ENCODE results near the gene GOLGA6L10.
"Not testable (repeated sequence)": the region's sequence is repeated elsewhere in the genome, so short reads cannot be mapped to it uniquely, and the experiment has no call there.

The GOLGA6L10 gene

DNA sequence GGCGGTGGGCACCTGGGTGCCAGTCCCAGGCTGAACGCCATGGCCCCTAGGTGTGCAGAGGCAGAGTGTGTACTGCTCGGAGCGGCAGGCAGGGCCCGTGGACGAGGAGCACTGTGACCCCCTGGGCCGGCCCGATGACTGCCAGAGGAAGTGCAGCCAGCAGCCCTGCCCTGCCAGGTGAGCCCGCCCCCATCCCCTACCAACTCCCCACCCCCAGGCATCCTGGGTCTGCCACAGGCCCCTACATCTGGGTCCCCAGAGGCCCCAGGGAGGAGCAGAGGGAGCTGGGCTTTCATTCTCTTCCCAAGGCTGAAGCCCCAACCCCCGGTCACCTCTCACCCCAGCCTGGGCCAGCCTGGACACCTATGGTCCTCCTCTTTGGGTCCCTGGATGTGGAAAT lies 23.6 kb downstream of the GOLGA6L10 start:
- H3K36me3 ChIP-seq; H3K4me2 ChIP-seq; H3K9ac ChIP-seq; H3K27me3 ChIP-seq; H3K9me3 ChIP-seq (replicated peaks in 1 of 11); H4K20me1 ChIP-seq; H3K4me3 ChIP-seq; H3K27ac ChIP-seq; H3K4me1 ChIP-seq: not testable (repeated sequence)

DNA sequence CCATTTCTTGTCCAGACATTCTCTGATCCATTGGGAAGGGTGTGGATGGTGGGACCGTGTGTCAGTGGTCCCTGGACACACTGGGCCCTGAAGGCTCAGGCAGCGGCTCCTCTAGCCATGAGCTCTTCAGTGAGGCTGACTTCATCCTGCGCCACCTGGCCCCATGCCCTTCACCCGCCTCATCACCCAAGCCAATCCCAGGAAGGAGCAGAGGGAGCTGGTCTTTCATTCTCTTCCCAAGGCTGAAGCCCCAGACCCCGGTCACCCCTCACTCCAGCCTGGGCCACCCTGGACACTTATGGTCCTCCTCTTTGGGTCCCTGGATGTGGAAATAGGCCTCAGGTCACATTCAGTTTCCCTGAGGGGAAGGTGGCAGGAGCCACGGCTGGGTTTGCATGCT lies 24.4 kb downstream of the GOLGA6L10 start:
- not testable (repeated sequence) for H3K9ac ChIP-seq; H3K4me3 ChIP-seq; H3K36me3 ChIP-seq; H3K27ac ChIP-seq; H4K20me1 ChIP-seq; H3K4me1 ChIP-seq; H3K4me2 ChIP-seq; H3K9me3 ChIP-seq (replicated peaks in 1 of 11); H3K27me3 ChIP-seq

DNA sequence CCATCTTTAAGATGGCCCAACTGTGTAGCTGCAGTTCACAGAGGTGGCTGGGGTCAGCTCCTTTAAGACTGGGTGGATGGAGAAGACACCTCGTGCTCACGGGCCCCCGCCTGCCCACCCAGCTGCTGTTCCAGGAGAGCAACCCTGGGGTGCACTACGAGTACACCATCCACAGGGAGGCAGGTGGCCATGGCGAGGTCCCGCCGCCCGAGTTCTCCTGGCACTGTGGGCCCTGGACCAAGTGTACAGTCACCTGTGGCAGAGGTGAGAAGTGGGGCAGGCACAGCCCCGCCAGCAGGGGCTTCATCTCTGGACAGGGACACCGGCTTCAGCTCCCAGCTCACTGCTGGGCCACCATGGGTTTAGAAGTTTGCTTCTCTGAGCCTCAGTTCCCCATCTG lies 26.8 kb downstream of the GOLGA6L10 start:
- not testable (repeated sequence) for H3K4me1 ChIP-seq; H3K4me2 ChIP-seq; H3K27me3 ChIP-seq; H4K20me1 ChIP-seq; H3K4me3 ChIP-seq; H3K27ac ChIP-seq; H3K36me3 ChIP-seq; H3K9ac ChIP-seq; H3K9me3 ChIP-seq (replicated peaks in 1 of 11)

DNA sequence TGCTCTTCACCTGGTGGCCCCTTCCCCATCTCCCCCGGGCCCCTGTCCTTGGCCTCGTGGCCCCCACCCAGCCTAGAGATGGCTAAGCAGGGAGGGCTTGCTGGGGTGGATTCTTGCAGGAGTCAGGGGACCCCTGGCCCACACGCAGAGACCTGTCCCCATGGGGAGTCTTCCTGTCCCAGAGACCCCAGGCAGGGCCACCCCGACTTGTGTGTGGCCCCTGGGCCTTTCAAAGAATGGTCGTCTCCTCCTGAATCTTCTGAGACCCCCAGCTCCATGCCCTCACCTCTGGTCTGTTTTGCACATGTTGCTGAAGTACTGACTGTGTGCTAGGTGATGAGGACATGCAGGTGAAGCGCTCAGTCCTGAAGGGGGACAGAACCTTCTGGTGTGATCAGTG lies 28.4 kb downstream of the GOLGA6L10 start:
- not testable (repeated sequence) for H3K27me3 ChIP-seq; H3K9ac ChIP-seq; H3K4me3 ChIP-seq; H3K4me1 ChIP-seq; H4K20me1 ChIP-seq; H3K4me2 ChIP-seq; H3K9me3 ChIP-seq (replicated peaks in 1 of 11); H3K36me3 ChIP-seq; H3K27ac ChIP-seq

DNA sequence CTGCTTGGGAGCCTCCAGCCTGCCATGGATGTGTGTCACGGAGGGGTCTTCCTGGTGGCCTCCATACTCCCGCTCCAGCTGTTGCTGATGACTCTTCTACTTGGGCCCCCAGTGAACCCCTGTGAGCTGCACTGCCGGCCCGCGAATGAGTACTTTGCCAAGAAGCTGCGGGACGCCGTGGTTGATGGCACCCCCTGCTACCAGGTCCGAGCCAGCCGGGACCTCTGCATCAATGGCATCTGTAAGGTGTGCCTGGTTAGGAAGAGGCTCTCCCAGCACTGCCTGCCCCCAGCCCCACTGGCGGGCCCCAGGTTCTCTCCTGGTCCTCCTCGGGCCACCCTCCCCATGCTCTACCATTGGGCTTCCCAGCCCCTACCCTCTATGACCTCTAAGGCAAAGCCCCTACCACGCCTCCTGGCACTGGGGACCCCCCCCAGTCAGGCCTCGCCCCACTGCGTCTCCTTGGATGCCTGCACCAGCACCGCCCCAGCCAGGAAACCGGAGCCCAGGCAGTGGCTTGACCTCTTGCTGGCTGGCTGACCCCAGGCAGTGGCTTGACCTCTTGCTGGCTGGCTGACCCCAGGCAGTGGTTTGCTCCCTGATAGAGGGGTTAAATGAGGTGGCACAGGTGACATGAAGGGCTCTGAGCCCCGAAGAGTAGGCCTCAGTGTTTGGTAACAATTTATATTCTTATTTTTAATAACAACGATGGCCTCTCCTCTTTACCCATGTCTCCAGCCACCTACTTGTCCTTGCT lies 29.6 kb downstream of the GOLGA6L10 start:
- H3K4me1 ChIP-seq; H3K4me3 ChIP-seq; H3K36me3 ChIP-seq; H3K27ac ChIP-seq; H4K20me1 ChIP-seq; H3K9ac ChIP-seq; H3K27me3 ChIP-seq; H3K9me3 ChIP-seq (replicated peaks in 1 of 11); H3K4me2 ChIP-seq: not testable (repeated sequence)

DNA sequence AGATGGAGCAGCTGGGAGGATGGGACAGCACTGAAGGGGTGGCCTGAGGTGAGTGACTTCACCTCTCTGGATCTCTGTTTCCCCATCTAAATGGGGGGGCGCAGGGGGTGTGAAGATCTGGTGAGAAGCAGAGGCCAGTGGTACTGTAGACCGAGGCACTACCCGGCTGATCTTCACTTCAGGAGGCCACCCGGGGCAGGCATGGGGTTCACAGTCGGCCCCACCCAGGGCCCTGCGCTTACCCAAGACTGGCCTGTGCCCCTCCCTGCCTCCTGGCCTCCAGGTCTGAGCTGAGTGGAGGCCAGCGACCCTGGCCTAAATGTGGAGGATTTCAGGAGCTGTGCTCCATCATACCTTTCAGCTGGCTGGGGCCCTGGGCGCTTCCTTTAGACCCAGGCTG lies 31.0 kb downstream of the GOLGA6L10 start:
- not testable (repeated sequence) for H3K4me2 ChIP-seq; H3K27ac ChIP-seq; H3K4me3 ChIP-seq; H3K4me1 ChIP-seq; H3K27me3 ChIP-seq; H3K9me3 ChIP-seq (replicated peaks in 1 of 11); H4K20me1 ChIP-seq; H3K9ac ChIP-seq; H3K36me3 ChIP-seq

DNA sequence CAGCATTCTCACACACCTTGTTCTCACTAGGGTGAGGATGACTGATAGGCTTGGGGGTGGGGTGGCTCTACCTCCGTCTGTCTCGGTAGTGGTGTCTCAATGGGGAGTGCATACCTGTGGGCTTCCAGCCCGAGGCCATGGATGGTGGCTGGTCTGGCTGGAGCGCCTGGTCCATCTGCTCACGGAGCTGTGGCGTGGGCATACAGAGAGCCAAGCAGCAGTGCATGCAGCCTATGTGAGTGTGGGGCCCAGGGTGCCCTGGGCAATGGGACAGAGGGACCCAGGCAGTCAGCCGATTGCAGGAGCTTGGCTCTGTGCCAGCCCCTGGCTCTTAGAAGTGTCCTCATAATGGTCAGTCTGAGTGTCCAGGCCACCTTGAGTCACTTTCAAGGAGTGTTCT lies 31.8 kb downstream of the GOLGA6L10 start:
- H3K9me3 ChIP-seq (replicated peaks in 1 of 11); H3K4me1 ChIP-seq; H3K9ac ChIP-seq; H3K27ac ChIP-seq; H3K4me3 ChIP-seq; H3K4me2 ChIP-seq; H4K20me1 ChIP-seq; H3K27me3 ChIP-seq; H3K36me3 ChIP-seq: not testable (repeated sequence)

DNA sequence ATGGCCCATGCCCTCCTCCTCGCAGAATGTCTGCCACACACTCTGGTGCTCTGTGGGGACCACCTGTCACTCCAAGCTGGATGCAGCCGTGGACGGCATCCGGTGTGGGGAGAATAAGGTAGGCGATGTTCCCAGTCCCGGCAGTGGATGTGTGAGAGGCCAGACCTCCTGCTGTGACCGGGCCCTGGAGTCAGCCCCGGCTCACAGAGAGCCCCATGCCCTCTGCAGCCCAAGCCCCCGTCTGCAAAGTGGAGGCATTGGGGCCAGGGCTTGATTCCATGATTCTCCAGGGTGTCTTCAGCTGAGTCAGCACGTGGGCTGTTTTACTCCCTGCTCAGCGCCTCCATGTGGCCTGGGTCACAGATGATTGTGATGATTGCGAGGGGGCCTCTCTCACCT lies 32.2 kb downstream of the GOLGA6L10 start:
- Histone ChIP-seq H3K27ac (no peak overlapping the region), H3K4me2 (no peak overlapping the region), H3K36me3 (no peaks in the 10 kb centered on the region), H3K4me3 (no peak overlapping the region), H3K9ac (no peak overlapping the region), H3K9me3 (replicated peaks in 1 of 11) (no peaks in the 10 kb centered on the region), H3K4me1 (peaks cover 0 to 4% (median 0%) of the 10 kb centered on the region in 10 experiments; a peak in 1 of 20 replicates), H3K27me3 (no peaks in the 10 kb centered on the region), H4K20me1 (no peaks in the 10 kb centered on the region)
- TF ChIP-seq Cebpa-rat (IDR thresholded peaks at IDR 0.05) = no peak

DNA sequence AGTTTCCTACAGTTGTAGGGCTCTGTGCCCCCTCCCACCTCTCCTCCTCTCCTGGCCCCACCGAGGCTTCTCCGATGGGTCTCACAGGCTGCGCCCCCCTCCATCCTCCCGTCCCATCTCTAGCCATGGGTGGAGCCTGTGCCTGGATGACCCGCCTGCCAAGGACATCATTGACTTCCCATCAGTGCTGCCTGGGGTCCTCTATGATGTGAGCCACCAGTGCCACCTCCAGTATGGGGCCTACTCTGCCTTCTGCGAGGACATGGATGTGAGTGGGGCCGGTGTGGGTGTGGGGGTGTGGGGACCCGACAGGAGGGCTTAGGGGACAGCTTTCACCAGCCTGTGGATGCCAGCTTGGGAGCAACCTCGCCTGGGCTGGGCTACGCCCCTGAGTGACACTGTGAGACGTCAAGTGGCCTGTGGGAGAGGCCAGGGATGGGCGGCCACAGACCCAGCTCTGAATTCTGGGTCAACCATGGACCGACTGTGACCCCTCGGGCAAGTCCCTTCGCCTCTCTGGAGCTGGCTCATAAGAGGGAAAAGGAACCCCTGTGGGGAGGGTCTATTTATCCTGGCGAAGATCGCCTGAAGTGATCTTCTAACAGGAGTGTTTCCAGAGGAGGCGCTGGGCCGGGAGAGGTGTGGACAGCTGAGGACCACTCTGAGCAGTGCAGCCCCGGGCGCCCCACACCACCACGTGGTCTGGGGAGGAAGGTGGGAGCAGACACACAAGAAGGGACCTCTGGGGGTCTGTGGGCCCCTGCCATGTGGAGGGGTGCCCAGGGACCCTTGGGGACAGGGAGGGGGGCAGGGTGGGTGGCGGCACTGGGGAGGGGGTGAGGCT lies 32.8 kb downstream of the GOLGA6L10 start:
- not testable (repeated sequence) for H3K4me1 ChIP-seq; H3K9ac ChIP-seq; H3K27me3 ChIP-seq; H3K4me2 ChIP-seq; H3K36me3 ChIP-seq; H3K4me3 ChIP-seq; H3K27ac ChIP-seq; H4K20me1 ChIP-seq; H3K9me3 ChIP-seq (replicated peaks in 1 of 11)

DNA sequence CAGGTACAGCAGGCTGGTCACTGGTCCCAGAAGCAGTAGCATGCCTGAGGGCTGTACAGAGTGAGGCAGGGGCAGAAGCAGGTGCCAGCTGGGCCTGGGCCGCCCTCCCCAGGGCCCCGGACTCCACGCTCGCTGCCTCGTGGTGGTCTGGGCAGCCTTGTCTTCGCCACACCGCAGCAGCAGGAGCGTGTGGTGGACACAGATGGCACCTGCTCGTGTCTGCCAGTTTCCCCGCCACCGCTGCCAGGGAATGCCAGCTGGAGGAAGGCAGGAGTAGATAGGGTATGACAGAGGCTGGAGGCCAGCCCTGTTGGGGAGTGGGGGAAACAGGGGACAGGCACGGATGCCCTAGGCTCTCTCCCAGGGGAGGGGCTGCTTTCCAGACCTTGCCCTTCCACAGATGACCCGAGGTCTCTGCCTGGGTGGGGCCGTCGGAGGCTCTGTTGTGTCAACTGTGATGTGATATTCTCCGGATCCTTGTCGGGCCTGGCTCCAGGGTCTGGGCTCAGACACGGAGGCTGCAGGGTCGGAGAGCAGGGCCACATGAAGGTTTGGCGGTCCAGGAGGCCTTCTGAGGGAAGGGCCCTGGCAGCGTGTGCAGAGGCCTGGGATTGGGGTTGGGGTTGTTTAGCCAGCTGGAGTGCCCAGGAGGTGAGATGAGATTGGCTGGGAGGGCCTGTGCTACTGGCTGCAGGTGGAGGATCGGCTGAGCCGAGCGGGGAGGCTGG lies 33.6 kb downstream of the GOLGA6L10 start:
- Histone ChIP-seq H3K4me3 (no peak overlapping the region), H3K36me3 (no peaks in the 10 kb centered on the region), H3K4me1 (peaks cover 0 to 4% (median 0%) of the 10 kb centered on the region in 10 experiments; a peak in 1 of 20 replicates), H3K27me3 (no peaks in the 10 kb centered on the region), H3K27ac (no peak overlapping the region), H3K4me2 (no peak overlapping the region; a peak in 1 of 22 replicates), H3K9me3 (replicated peaks in 1 of 11) (peaks cover 0 to 2% (median 0%) of the 10 kb centered on the region in 11 experiments; a peak in 5 of 22 replicates), H4K20me1 (no peaks in the 10 kb centered on the region), H3K9ac (no peak overlapping the region)
- TF ChIP-seq Cebpa-rat (IDR thresholded peaks at IDR 0.05) = no peak
